GM12865 (cell line): ENCODE results near the gene FAM107A.
"Not testable (repeated sequence)": the region's sequence is repeated elsewhere in the genome, so short reads cannot be mapped to it uniquely, and the experiment has no call there.

Experiments used
- DNase-seq: peaks from one replicate; pipeline ENCODE4 v3.0.0; 2010; ENCODE audit warnings: low read depth
- H3K4me3 ChIP-seq: 2 replicates; pipeline ENCODE4 v1.5.1; 2011; ENCODE audit warnings: mild to moderate bottlenecking, low read depth, low read length, control low read depth
- CTCF ChIP-seq: IDR thresholded peaks from 2 replicates; pipeline ENCODE4 v1.5.1; 2011; ENCODE audit warnings: low read length, control low read depth, low read depth, inconsistent platforms; ENCODE audit not compliant: insufficient read depth; ENCODE audit errors: missing control alignments

The FAM107A gene

GRCh38 chr3:58531956-58532355 lies 45.2 kb downstream of the FAM107A start:
- DNase-seq: no peak
- no peak overlapping the region for H3K4me3 ChIP-seq
- peak; percentile 8 for TF ChIP-seq CTCF

- no peak for DNase-seq
- no peak for TF ChIP-seq CTCF
- no peak overlapping the region for H3K4me3 ChIP-seq
Measured at GRCh38 chr3:58531555-58531954, 45.6 kb downstream of the FAM107A start.

- H3K4me3 ChIP-seq: no peak overlapping the region
- no peak for DNase-seq
- TF ChIP-seq CTCF: no peak
Measured at GRCh38 chr3:58530354-58530865, 46.8 kb downstream of the FAM107A start.

GRCh38 chr3:58529516-58530353 lies 47.5 kb downstream of the FAM107A start:
- TF ChIP-seq CTCF: peak; percentile 36
- H3K4me3 ChIP-seq: no peak overlapping the region
- peak; percentile 30 for DNase-seq

GRCh38 chr3:58528629-58529028 lies 48.6 kb downstream of the FAM107A start:
- no peak for DNase-seq
- no peak overlapping the region for H3K4me3 ChIP-seq
- TF ChIP-seq CTCF: no peak

- H3K4me3 ChIP-seq, DNase-seq: not testable (repeated sequence)
Measured at GRCh38 chr3:58527440-58527839, 49.8 kb downstream of the FAM107A start.

- DNase-seq: no peak
- no peak for TF ChIP-seq CTCF
- no peak overlapping the region for H3K4me3 ChIP-seq
Measured at GRCh38 chr3:58526515-58526957, 50.7 kb downstream of the FAM107A start.
